Measurements from ENCODE around the gene DMTF1. TPM values are rescaled to one million over a fixed set of nuclear protein-coding genes. Genes with fewer than 3 reads are reported as not detected.

The DMTF1 gene
- total RNA-seq, 3 donors from 2014 or later, result 85.9 to 185 (median 118) TPM

DNA sequence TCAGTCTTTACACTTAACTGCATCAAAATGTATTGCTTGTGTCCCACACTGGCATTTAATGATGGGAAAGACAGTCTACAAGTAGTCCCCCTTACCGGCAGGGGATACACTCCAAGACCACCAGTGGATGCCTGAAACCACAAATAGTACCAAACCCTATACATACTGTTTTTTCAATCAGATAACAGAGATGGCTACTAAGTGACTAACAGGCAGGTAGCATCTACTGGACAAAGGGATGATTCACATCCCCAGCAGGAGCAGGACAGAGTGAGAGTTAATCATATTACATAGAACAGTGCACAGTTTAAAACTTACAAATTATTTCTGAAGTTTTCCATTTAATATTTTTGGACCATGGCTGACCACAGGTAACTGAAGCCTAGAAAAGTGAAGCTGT, 54.1 kb downstream of the DMTF1 start:
- H3K9me3 ChIP-seq, result peaks cover 19 to 28% of the 10 kb centered on the region in 2 donors
- DNase-seq (ENCODE audit: low spot score in 2 of 2), result no peak
- intact Hi-C loops (cut with DNase I; ENCODE audit: low total_unique reads), result no loop called here
- TF ChIP-seq POLR2A (IDR thresholded peaks at IDR 0.05) (no peak), POLR2AphosphoS5 (IDR thresholded peaks at IDR 0.05) (no peak)
- TF ChIP-seq, protein P1, sequence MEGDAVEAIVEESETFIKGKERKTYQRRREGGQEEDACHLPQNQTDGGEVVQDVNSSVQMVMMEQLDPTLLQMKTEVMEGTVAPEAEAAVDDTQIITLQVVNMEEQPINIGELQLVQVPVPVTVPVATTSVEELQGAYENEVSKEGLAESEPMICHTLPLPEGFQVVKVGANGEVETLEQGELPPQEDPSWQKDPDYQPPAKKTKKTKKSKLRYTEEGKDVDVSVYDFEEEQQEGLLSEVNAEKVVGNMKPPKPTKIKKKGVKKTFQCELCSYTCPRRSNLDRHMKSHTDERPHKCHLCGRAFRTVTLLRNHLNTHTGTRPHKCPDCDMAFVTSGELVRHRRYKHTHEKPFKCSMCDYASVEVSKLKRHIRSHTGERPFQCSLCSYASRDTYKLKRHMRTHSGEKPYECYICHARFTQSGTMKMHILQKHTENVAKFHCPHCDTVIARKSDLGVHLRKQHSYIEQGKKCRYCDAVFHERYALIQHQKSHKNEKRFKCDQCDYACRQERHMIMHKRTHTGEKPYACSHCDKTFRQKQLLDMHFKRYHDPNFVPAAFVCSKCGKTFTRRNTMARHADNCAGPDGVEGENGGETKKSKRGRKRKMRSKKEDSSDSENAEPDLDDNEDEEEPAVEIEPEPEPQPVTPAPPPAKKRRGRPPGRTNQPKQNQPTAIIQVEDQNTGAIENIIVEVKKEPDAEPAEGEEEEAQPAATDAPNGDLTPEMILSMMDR (IDR thresholded peaks at IDR 0.05), result no peak
- H3K27me3 ChIP-seq, result no peaks in the 10 kb centered on the region
- H3K4me1 ChIP-seq, result no peaks in the 10 kb centered on the region
- H3K27ac ChIP-seq, result no peak overlapping the region
- no peaks in the 10 kb centered on the region for H3K36me3 ChIP-seq
- H3K4me3 ChIP-seq, result no peak overlapping the region

DNA sequence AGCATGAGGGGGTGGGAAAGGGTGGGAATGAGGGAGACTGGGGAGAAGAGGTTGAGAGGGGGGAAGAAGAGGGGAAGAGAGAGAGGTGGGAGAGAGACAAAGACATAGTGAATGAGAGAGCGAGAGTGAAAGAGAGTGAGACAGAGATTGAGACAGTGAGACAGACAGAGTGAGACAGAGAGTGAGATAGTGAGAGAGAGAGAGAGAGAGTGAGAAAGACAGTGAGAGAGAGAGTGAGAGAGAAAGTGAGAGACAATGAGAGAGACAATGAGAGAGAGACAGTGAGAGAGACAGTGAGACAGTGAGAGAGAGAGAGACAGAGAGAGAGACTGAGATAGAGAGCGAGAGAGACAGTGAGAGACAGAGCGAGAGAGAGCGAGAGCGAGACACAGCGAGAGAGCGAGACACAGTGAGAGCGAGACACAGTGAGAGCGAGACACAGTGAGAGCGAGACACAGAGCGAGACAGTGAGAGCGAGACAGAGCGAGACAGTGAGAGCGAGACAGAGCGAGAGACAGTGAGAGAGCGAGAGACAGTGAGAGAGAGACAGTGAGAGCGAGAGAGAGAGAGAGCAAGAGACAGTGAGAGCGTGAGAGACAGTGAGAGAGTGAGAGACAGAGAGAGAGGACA, 57.2 kb downstream of the DMTF1 start:
- Histone ChIP-seq H3K27ac (no peak overlapping the region), H3K27me3 (no peaks in the 10 kb centered on the region), H3K4me3 (no peak overlapping the region), H3K9me3 (peaks cover 18 to 25% of the 10 kb centered on the region in 2 donors), H3K36me3 (no peaks in the 10 kb centered on the region), H3K4me1 (peaks cover 0 to 5% of the 10 kb centered on the region in 2 donors)
- intact Hi-C loops (cut with DNase I; ENCODE audit: low total_unique reads), result no loop called here
- no peak for DNase-seq (ENCODE audit: low spot score in 2 of 2)
- TF ChIP-seq POLR2AphosphoS5 (IDR thresholded peaks at IDR 0.05) (no peak), POLR2A (IDR thresholded peaks at IDR 0.05) (no peak)
- TF ChIP-seq, protein P1 (IDR thresholded peaks at IDR 0.05), result no peak

DNA sequence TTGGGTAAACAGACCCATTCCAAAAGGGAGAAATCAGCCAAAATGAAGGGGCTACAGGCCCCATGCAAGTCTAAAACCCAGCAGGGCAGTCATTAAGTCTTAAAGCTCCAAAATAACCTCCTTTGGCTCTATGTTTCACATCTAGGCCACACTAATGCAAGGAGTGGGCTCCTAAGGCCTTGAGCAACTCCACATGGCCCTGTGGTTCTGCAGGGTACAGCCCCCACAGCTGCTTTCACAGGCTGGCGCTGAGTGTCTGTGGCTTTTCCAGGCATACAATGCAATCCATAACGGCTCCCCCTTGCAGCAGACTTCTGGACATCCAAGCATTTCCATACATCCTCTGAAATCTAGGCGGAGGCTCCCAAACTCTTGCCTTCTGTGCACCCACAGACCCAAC, 58.3 kb downstream of the DMTF1 start:
- intact Hi-C loops (cut with DNase I; ENCODE audit: low total_unique reads), result no loop called here
- no peak for DNase-seq (ENCODE audit: low spot score in 2 of 2)
- Histone ChIP-seq H3K27ac (no peak overlapping the region), H3K4me3 (no peak overlapping the region), H3K4me1 (peaks cover 0 to 5% of the 10 kb centered on the region in 2 donors), H3K36me3 (no peaks in the 10 kb centered on the region), H3K9me3 (peaks cover 7 to 14% of the 10 kb centered on the region in 2 donors), H3K27me3 (no peaks in the 10 kb centered on the region)
- TF ChIP-seq POLR2A (IDR thresholded peaks at IDR 0.05) (no peak), POLR2AphosphoS5 (IDR thresholded peaks at IDR 0.05) (no peak)
- TF ChIP-seq, protein P1 (IDR thresholded peaks at IDR 0.05), result no peak

DNA sequence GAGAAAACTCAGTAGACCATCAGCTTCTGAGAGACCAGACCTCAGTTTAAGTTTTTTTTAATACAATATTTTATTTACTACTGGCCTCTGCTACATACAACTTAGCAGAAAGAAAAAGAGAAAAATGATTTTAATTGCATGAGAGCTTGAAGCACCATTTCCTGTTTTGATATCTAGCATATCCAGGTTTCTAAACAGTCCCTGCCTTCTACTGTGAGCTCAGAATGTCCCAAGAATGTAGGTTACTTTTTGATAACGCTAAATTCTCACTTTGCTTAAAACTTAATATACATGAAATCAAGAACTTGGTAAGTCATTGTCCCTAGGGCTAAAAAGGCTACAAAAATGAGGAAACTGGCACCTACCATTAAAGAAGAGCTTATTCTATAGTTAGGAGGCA, 60.2 kb downstream of the DMTF1 start:
- Histone ChIP-seq H3K9me3 (no peaks in the 10 kb centered on the region), H3K27ac (no peak overlapping the region), H3K27me3 (no peaks in the 10 kb centered on the region), H3K4me3 (no peak overlapping the region), H3K36me3 (no peaks in the 10 kb centered on the region), H3K4me1 (peaks cover 0 to 5% of the 10 kb centered on the region in 2 donors)
- intact Hi-C loops (cut with DNase I; ENCODE audit: low total_unique reads), result no loop called here
- no peak for DNase-seq (ENCODE audit: low spot score in 2 of 2)
- TF ChIP-seq, protein P1 (IDR thresholded peaks at IDR 0.05), result no peak
- TF ChIP-seq POLR2A (IDR thresholded peaks at IDR 0.05), result no peak

DNA sequence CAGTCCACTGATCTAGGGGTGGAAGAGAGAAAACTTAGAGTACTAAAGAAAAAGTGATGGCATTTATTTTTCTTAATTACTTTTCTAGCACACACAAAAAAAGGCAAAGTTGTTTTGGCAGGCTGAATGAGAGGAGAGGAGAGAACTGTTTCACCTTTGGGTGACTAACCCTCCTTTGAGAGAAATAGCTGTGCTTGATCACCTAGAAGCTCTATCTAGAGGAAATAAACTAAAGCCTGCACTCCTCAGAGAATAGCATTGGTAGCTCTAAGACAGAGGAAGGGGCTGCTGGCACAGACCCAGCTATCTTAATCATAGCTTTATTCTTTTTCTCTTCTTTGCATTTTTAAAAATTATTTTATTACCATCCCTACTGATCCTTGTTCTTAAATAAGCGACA, 61.0 kb downstream of the DMTF1 start:
- no peak for TF ChIP-seq POLR2AphosphoS5 (IDR thresholded peaks at IDR 0.05)
- H3K36me3 ChIP-seq, result no peaks in the 10 kb centered on the region
- peaks cover 0 to 8% of the 10 kb centered on the region in 2 donors for H3K4me1 ChIP-seq
- H3K27me3 ChIP-seq, result no peaks in the 10 kb centered on the region
- no peak overlapping the region for H3K4me3 ChIP-seq
- H3K9me3 ChIP-seq, result no peaks in the 10 kb centered on the region
- no peak overlapping the region for H3K27ac ChIP-seq
- intact Hi-C loops (cut with DNase I; ENCODE audit: low total_unique reads), result no loop called here
- no peak for DNase-seq (ENCODE audit: low spot score in 2 of 2)
